Activated CD8-positive, alpha-beta T cell treated with anti-CD3 and anti-CD28 coated beads for 36 hours (primary cell): ENCODE measurements around the gene HLF. TPM values are rescaled to one million over a fixed set of nuclear protein-coding genes. Genes with fewer than 3 reads are reported as not detected.

Experiments
- ATAC-seq: fragments of 200-7000 bp; cut with Tn5 transposase; one replicate; pipeline ENCODE4 v1.10.0; 2021; ENCODE audit warnings: mild to moderate bottlenecking, moderate library complexity
- CTCF ChIA-PET: fragments of 350-600 bp; sonication (Branson Sonifier 250); formaldehyde crosslinking; loops from one replicate; lab custom pipeline; 2021; ENCODE audit warnings: antibody characterized with exemption; lab: Charles Lee
- POLR2A ChIA-PET: fragments of 350-600 bp; sonication (Branson Sonifier 250); formaldehyde crosslinking; loops from one replicate; lab custom pipeline; 2021; ENCODE audit warnings: antibody characterized with exemption; lab: Charles Lee
- DNase-seq: peaks from one replicate; pipeline ENCODE4 v3.0.0-alpha.2; 2020
- H3K27ac Mint-ChIP-seq: one replicate; pipeline ENCODE4 v1.8.0; 2021; ENCODE audit warnings: mild to moderate bottlenecking, mixed read lengths
- H3K27me3 Mint-ChIP-seq: one replicate; pipeline ENCODE4 v1.8.0; 2021; ENCODE audit warnings: mixed read lengths
- H3K36me3 Mint-ChIP-seq: one replicate; pipeline ENCODE4 v1.8.0; 2021; ENCODE audit warnings: low read depth, mixed read lengths
- H3K4me1 Mint-ChIP-seq: one replicate; pipeline ENCODE4 v1.8.0; 2021; ENCODE audit warnings: low read depth, mixed read lengths
- H3K4me3 Mint-ChIP-seq: one replicate; pipeline ENCODE4 v1.8.0; 2021; ENCODE audit warnings: mild to moderate bottlenecking, moderate library complexity, mixed read lengths
- H3K9me3 Mint-ChIP-seq: one replicate; pipeline ENCODE4 v1.8.0; 2021; ENCODE audit warnings: mixed read lengths
- CTCF ChIP-seq: fragments of 200-600 bp; IDR thresholded peaks from one replicate; pipeline ENCODE4 v1.8.0; 2022; ENCODE audit warnings: antibody characterized with exemption, mild to moderate bottlenecking
- intact Hi-C: fragments of 100-400 bp; cut with micrococcal nuclease; formaldehyde crosslinking; loops from one replicate; pipeline ENCODE4 v1.10.0; 2022
- total RNA-seq, 2 experiments: library from RNA; stranded (reverse); gene quantifications; one replicate each; pipeline ENCODE4 v1.2.3, GENCODE V29; 2021

Gene HLF
- under 1 TPM; 0.25 to 0.72 TPM for total RNA-seq

- H3K27ac Mint-ChIP-seq, result no peak within 1 kb of the TSS
- H3K27me3 Mint-ChIP-seq, result peaks cover 65% of the 10 kb centered on the region
- CTCF ChIA-PET, result interaction anchor here (1.3 to 1.7 kb wide), 2 partner anchors 26 to 32 kb away, joined by 4 to 5 read pairs; no protein-coding TSS in a partner anchor
- H3K4me1 Mint-ChIP-seq, result peaks cover 11% of the 10 kb centered on the region
- POLR2A ChIA-PET, result no interaction called here
- H3K9me3 Mint-ChIP-seq, result no peaks in the 10 kb centered on the region
- DNase-seq (peak; percentile 64), ATAC-seq (peak; percentile 94)
- H3K4me3 Mint-ChIP-seq, result peak within 1 kb of the TSS; percentile 56
- intact Hi-C loops, result no loop called here
- H3K36me3 Mint-ChIP-seq, result no peaks in the 10 kb centered on the region
- no peak for TF ChIP-seq CTCF
Observed at GRCh38 chr17:55264645-55265298, at the start of gene HLF. Gene HLF (plus strand): TSS chr17:55264960. CDS start chr17:55265485, 525 bp downstream.

GRCh38 chr17:55215711-55216110 lies 49.0 kb upstream of the HLF start:
- DNase-seq (no peak), ATAC-seq (no peak)
- ChIA-PET CTCF (no interaction called here), POLR2A (no interaction called here)
- peaks cover 2% of the 10 kb centered on the region for H3K27me3 Mint-ChIP-seq
- intact Hi-C loops, result no loop called here
- H3K4me1 Mint-ChIP-seq, result no peaks in the 10 kb centered on the region
- no peaks in the 10 kb centered on the region for H3K36me3 Mint-ChIP-seq
- no peaks in the 10 kb centered on the region for H3K9me3 Mint-ChIP-seq
- H3K27ac Mint-ChIP-seq, result no peak overlapping the region
- no peak overlapping the region for H3K4me3 Mint-ChIP-seq
- TF ChIP-seq CTCF, result no peak

GRCh38 chr17:55216888-55217287 lies 47.9 kb upstream of the HLF start:
- DNase-seq (no peak), ATAC-seq (no peak)
- no peak overlapping the region for H3K27ac Mint-ChIP-seq
- no peaks in the 10 kb centered on the region for H3K9me3 Mint-ChIP-seq
- H3K4me1 Mint-ChIP-seq, result no peaks in the 10 kb centered on the region
- POLR2A ChIA-PET, result no interaction called here
- peaks cover 2% of the 10 kb centered on the region for H3K27me3 Mint-ChIP-seq
- no peak overlapping the region for H3K4me3 Mint-ChIP-seq
- no peaks in the 10 kb centered on the region for H3K36me3 Mint-ChIP-seq
- intact Hi-C loops, result no loop called here
- TF ChIP-seq CTCF, result no peak
- CTCF ChIA-PET, result no interaction called here

GRCh38 chr17:55219459-55219858 lies 45.3 kb upstream of the HLF start:
- CTCF ChIA-PET, result no interaction called here
- no peak for DNase-seq
- POLR2A ChIA-PET, result interaction anchor here (1.1 kb wide), 1 partner anchor 10 kb away, joined by 3 read pairs; no protein-coding TSS in a partner anchor
- intact Hi-C loops, result no loop called here
- Mint-ChIP-seq H3K9me3 (no peaks in the 10 kb centered on the region), H3K27me3 (peaks cover 5% of the 10 kb centered on the region), H3K4me3 (no peak overlapping the region), H3K4me1 (no peaks in the 10 kb centered on the region), H3K36me3 (no peaks in the 10 kb centered on the region), H3K27ac (no peak overlapping the region)
- no peak for ATAC-seq
- TF ChIP-seq CTCF, result no peak

GRCh38 chr17:55219934-55220333 lies 44.8 kb upstream of the HLF start:
- peaks cover 5% of the 10 kb centered on the region for H3K27me3 Mint-ChIP-seq
- no peak for DNase-seq
- H3K4me1 Mint-ChIP-seq, result no peaks in the 10 kb centered on the region
- no peak overlapping the region for H3K4me3 Mint-ChIP-seq
- ChIA-PET CTCF (no interaction called here), POLR2A (interaction anchor here (1.1 kb wide), 1 partner anchor 11 kb away, joined by 3 read pairs; no protein-coding TSS in a partner anchor)
- H3K9me3 Mint-ChIP-seq, result no peaks in the 10 kb centered on the region
- TF ChIP-seq CTCF, result no peak
- no peak for ATAC-seq
- H3K27ac Mint-ChIP-seq, result no peak overlapping the region
- intact Hi-C loops, result no loop called here
- H3K36me3 Mint-ChIP-seq, result no peaks in the 10 kb centered on the region
